Measurements from ENCODE around the gene C6orf47.
"Not testable (repeated sequence)": the region's sequence is repeated elsewhere in the genome, so short reads cannot be mapped to it uniquely, and the experiment has no call there.

Gene C6orf47, protein sequence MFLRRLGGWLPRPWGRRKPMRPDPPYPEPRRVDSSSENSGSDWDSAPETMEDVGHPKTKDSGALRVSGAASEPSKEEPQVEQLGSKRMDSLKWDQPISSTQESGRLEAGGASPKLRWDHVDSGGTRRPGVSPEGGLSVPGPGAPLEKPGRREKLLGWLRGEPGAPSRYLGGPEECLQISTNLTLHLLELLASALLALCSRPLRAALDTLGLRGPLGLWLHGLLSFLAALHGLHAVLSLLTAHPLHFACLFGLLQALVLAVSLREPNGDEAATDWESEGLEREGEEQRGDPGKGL

DNA sequence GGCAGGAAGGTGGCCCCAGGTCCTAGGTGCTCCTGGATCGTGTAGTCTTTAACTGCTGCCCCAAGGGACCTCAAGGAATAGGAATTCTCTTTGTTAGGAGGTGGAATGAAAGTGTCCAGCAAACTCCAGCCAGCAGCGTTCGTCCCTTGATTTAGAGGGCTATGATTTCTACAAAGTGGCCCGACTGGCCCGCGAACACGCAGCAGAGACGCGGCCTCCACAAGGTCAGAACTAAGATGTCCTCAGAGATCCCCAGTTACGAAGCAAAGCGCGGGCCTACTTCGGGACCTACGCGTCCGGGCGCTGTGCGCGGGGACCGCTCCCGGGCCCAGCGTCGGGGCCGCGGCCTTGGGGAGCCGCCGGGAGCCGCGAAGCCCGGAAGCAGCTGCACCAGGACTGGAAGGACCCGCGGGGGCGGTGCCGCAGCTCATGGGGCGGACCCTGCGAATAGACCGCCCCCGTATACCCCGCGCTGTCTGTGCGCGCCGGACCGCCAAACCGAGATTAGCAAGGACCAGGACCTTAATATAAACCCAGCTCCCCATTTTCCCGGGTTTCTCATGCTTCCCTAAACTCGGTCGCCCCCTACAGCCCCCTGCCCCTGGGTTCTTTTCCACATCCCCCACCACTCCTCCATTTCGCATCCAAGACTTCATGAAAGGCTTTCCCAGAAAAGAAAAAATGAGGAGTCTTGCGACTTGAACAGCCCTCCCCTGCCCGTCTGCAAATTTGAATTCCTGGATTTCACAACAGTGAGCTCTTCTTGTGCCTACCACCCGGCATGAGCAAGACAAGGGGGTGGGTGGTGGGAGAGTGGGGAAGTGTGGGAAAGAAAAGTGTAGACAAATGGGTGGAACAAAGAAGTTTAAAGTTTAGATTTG lies at the start of gene C6orf47:
TSS of gene C6orf47 (minus strand) at position 398 of the 881 bp plus-strand sequence. CDS start 831 bp downstream, outside the sequence.
- no peaks in the 10 kb centered on the region for H3K27me3 Mint-ChIP-seq (ENCODE audit: low read depth)
- peak; percentile 77 for DNase-seq (ENCODE audit: low spot score)
- H3K4me3 Mint-ChIP-seq = peak within 1 kb of the TSS; percentile 98
- peak within 1 kb of the TSS; percentile 90 for H3K27ac Mint-ChIP-seq
- no peaks in the 10 kb centered on the region for H3K9me3 Mint-ChIP-seq
- peaks cover 65% of the 10 kb centered on the region for H3K36me3 Mint-ChIP-seq (ENCODE audit: low read depth)
- peaks cover 63% of the 10 kb centered on the region for H3K4me1 Mint-ChIP-seq (ENCODE audit: low read depth)

GRCh38 chr6:31709157-31709556 lies 48.6 kb upstream of the C6orf47 start:
- H3K27me3 Mint-ChIP-seq (ENCODE audit: low read depth); H3K4me3 Mint-ChIP-seq; H3K9me3 Mint-ChIP-seq; DNase-seq (ENCODE audit: low spot score); H3K27ac Mint-ChIP-seq; H3K36me3 Mint-ChIP-seq (ENCODE audit: low read depth): not testable (repeated sequence)
- peaks cover 16% of the 10 kb centered on the region for H3K4me1 Mint-ChIP-seq (ENCODE audit: low read depth)

DNA sequence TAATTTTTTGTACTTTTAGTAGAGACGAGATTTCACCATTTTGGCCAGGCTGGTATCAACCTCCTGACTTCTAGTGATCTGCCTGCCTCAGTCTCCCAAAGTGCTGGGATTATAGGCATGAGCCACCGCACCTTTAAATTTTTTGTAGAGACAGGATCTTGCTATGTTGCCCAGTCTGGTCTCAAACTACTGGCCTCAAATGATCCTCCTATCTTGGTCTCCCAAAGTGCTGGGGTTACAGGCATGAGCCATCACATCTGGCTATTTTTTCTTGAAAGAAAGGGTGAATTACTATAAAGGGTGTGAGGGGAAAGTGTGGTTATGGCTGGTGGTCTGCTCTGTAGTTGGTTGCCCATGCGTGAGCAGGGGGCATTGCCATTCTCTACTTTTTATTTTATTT lies 47.6 kb upstream of the C6orf47 start:
- no peak overlapping the region for H3K4me3 Mint-ChIP-seq
- H3K36me3 Mint-ChIP-seq (ENCODE audit: low read depth) = no peaks in the 10 kb centered on the region
- no peak for DNase-seq (ENCODE audit: low spot score)
- no peaks in the 10 kb centered on the region for H3K9me3 Mint-ChIP-seq
- H3K27ac Mint-ChIP-seq = no peak overlapping the region
- peaks cover 3% of the 10 kb centered on the region for H3K27me3 Mint-ChIP-seq (ENCODE audit: low read depth)
- H3K4me1 Mint-ChIP-seq (ENCODE audit: low read depth) = peaks cover 16% of the 10 kb centered on the region

DNA sequence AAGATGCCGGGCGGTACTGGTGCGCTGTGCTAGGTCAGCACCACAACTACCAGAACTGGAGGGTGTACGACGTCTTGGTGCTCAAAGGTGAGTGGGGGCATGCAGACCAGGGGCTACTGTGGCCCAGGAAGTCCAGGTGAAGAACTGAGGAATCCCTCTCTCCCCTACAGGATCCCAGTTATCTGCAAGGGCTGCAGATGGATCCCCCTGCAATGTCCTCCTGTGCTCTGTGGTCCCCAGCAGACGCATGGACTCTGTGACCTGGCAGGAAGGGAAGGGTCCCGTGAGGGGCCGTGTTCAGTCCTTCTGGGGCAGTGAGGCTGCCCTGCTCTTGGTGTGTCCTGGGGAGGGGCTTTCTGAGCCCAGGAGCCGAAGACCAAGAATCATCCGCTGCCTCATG lies 47.1 kb upstream of the C6orf47 start:
- DNase-seq (ENCODE audit: low spot score) = no peak
- no peak overlapping the region for H3K27ac Mint-ChIP-seq
- peaks cover 16% of the 10 kb centered on the region for H3K4me1 Mint-ChIP-seq (ENCODE audit: low read depth)
- H3K9me3 Mint-ChIP-seq = no peaks in the 10 kb centered on the region
- H3K4me3 Mint-ChIP-seq = no peak overlapping the region
- H3K27me3 Mint-ChIP-seq (ENCODE audit: low read depth) = peaks cover 2% of the 10 kb centered on the region
- no peaks in the 10 kb centered on the region for H3K36me3 Mint-ChIP-seq (ENCODE audit: low read depth)

GRCh38 chr6:31706599-31706998 lies 46.0 kb upstream of the C6orf47 start, which contains the start of gene LY6G6F:
Gene LY6G6F, plus strand, starts transcription at chr6:31706866. Its CDS starts 41 bp downstream, at chr6:31706907.
- Mint-ChIP-seq H3K9me3 (no peaks in the 10 kb centered on the region), H3K27me3 (ENCODE audit: low read depth) (peaks cover 2% of the 10 kb centered on the region), H3K4me1 (ENCODE audit: low read depth) (peaks cover 16% of the 10 kb centered on the region), H3K4me3 (no peak within 1 kb of the TSS), H3K36me3 (ENCODE audit: low read depth) (peaks cover 7% of the 10 kb centered on the region), H3K27ac (no peak within 1 kb of the TSS)
- no peak for DNase-seq (ENCODE audit: low spot score)

DNA sequence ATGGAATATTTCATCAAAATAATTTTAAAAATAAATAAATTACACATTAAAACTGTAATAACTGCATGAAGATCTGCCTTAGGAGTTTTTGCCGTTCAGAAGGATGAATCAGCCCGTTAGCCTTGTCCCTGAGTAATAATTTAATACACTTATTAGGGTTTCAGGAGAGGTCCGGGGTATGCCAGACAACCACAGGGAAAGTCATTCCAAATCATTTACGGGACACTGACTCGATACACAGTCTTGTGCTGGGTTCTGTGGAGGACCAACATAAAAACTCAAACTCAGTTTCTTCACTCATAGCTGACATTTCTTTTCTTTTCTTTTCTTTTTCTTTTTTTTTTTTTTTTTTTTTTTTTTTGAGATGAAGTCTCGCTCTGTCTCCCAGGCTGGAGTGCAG lies 45.4 kb upstream of the C6orf47 start:
- H3K4me3 Mint-ChIP-seq = no peak overlapping the region
- H3K27me3 Mint-ChIP-seq (ENCODE audit: low read depth) = peaks cover 2% of the 10 kb centered on the region
- no peaks in the 10 kb centered on the region for H3K9me3 Mint-ChIP-seq
- DNase-seq (ENCODE audit: low spot score) = no peak
- H3K36me3 Mint-ChIP-seq (ENCODE audit: low read depth) = peaks cover 12% of the 10 kb centered on the region
- peaks cover 15% of the 10 kb centered on the region for H3K4me1 Mint-ChIP-seq (ENCODE audit: low read depth)
- no peak overlapping the region for H3K27ac Mint-ChIP-seq

DNA sequence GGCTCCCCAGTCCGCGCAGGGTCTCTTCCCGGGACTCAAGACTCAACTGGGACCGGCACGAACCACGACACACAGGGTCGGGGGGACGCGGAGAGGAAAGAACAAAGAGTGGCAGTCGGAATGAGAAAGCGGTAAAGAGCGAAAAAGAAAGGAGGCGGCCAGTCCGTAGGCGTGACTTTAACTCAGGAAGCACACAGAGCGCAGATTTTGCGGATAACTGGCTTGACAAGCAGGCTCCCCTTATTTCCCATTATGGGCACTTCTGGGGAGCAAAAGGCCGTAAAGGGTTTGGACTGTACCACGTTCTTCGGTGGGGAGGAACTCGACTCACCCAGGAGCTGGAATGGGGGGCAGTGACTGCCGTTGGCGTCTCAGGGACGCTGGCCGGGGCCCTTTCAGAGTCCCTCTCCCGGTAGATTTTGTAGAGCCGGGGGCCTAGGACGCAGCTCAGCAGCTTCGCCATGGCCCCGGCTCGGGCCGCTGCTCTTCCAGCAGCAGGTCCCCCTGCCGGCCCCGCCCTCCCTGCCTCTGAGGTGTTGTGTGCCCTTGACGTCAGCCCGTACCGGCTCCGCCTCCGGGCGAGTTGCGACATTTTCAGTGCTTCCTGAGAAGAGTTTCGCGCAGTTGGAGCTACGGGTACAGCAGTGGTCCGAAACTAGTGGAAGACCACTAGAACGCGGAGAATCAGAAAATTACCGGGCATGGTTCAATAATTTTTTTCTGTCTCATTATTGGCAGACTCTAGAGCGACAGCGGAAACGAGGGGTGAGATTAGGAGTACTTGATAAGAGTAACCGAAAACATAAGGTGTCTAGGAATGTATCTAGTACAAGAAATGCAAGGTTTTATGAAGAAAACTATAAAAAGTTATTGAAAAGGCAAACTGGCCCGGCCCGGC lies 42.5 kb upstream of the C6orf47 start, which contains the start of gene ABHD16A:
TSS of gene ABHD16A (minus strand) at position 506 of the 898 bp plus-strand sequence. CDS start at position 463, 43 bp downstream.
- Mint-ChIP-seq H3K27ac (peak within 1 kb of the TSS; percentile 97), H3K4me1 (ENCODE audit: low read depth) (peaks cover 16% of the 10 kb centered on the region), H3K36me3 (ENCODE audit: low read depth) (peaks cover 19% of the 10 kb centered on the region), H3K9me3 (no peaks in the 10 kb centered on the region), H3K4me3 (peak within 1 kb of the TSS; percentile 98), H3K27me3 (ENCODE audit: low read depth) (peaks cover 2% of the 10 kb centered on the region)
- peak; percentile 95 for DNase-seq (ENCODE audit: low spot score)

DNA sequence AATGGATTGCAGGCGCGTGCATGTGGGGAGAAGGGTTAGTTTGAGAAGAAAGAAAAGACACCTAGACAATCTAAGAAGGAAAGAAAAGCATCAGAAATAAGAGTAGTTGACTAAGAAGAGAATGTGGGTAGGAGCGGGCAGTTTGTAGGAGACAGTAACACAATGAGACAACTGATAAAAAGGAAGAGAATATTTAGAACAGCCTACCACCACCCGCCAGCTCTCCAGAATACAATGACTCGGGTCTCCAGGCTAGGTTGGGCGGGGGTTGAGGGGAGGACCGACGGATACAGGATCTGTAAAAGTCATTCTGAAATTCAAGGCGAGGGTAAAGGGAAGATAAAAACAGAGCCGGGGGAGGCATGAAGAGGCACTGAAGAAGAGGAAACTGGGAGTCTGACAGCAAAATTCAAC lies 41.8 kb upstream of the C6orf47 start:
- Mint-ChIP-seq H3K36me3 (ENCODE audit: low read depth) (peaks cover 26% of the 10 kb centered on the region), H3K4me3 (peak overlapping the region; percentile 98), H3K9me3 (no peaks in the 10 kb centered on the region), H3K27me3 (ENCODE audit: low read depth) (peaks cover 2% of the 10 kb centered on the region), H3K4me1 (ENCODE audit: low read depth) (peaks cover 23% of the 10 kb centered on the region), H3K27ac (peak overlapping the region; percentile 97)
- DNase-seq (ENCODE audit: low spot score) = peak; percentile 40

DNA sequence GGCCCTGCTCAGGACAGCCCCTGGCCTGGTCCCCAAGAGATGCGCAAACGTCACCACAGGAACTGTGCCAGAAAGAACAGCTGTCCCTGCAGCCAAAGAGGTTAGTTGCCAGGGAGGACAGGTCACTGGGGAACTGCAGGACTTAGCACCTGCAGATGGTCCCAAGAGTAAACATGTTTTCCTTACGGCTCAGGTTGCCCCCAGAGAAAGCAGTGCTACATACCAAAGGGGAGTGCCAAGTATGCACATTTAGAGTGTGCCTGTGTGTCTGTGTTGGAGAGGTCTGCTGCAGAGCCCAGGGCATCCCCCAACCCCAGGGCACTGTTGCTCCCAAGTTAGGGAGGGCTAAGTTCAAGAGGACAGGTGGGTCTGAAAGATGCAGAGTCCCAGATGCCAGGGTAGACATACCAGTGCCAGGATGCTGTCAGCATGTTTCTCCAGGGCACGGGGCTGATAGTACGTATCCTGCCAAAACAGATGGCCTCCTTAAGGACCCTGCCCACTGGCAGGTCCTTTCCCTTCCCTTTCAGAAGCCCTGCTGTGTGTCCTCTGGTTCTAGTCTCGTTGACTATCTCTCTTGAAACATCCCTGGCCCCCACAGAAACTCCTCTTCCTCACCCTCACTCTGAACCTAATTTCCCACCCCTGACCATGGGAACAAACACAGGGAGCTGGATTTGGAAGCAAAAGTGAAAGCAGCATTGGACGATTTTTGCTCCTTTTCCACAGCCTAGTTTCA lies 41.3 kb upstream of the C6orf47 start:
- peak overlapping the region; percentile 98 for H3K4me3 Mint-ChIP-seq
- no peaks in the 10 kb centered on the region for H3K27me3 Mint-ChIP-seq (ENCODE audit: low read depth)
- no peaks in the 10 kb centered on the region for H3K9me3 Mint-ChIP-seq
- H3K27ac Mint-ChIP-seq = peak overlapping the region; percentile 97
- H3K36me3 Mint-ChIP-seq (ENCODE audit: low read depth) = peaks cover 31% of the 10 kb centered on the region
- DNase-seq (ENCODE audit: low spot score) = no peak
- H3K4me1 Mint-ChIP-seq (ENCODE audit: low read depth) = peaks cover 26% of the 10 kb centered on the region

DNA sequence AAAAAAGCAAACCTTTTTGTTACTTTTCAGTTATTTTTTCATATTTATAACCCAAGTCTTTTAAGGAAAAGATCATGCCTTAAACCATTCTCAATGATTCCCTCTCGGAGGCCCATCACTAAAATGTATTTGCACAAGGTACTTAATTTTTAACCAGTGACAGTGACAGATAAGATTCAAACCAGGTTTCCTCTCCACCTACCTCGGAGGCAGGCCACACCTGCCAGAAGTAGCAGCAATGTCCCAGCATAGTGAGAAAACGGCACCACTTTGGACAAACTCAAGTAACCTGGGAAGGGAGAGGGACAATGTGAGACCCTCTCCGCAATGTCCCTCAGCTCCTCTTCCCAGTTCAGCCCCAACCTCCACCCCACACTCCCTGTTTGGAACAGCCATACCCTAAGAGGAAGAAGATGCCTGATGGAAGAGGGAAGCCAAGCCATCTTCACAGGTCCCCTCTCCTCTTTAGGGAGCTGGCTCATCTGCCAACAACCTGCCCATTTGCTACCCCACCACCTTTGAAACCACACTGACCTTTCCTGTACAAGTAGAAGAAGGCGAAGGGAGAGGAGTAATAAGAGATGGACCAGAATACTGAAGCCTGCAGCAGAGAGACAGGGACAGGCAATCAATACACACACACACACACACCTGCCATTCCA lies 40.3 kb upstream of the C6orf47 start:
- no peaks in the 10 kb centered on the region for H3K9me3 Mint-ChIP-seq
- peaks cover 26% of the 10 kb centered on the region for H3K4me1 Mint-ChIP-seq (ENCODE audit: low read depth)
- H3K27ac Mint-ChIP-seq = no peak overlapping the region
- H3K4me3 Mint-ChIP-seq = peak overlapping the region; percentile 98
- no peaks in the 10 kb centered on the region for H3K27me3 Mint-ChIP-seq (ENCODE audit: low read depth)
- peaks cover 38% of the 10 kb centered on the region for H3K36me3 Mint-ChIP-seq (ENCODE audit: low read depth)
- DNase-seq (ENCODE audit: low spot score) = no peak

DNA sequence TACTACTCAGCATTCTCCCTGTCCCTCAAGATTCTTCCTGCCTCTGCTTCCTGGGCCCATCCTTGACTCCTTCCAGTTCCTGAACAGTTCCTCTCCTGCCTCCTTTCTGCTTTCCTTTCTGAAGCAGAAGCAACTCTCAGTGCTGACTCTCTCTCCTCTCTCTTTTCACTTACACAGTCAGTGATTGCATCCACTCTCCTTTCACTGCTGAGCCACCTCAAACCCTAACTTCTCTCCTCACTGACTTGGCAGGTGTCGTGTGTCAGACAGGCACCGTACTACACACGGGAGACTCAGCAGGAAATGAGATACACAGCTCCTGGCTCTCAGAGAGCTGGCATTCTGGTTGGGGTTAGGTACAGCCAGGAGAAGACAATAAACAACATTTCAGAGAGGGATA lies 37.0 kb upstream of the C6orf47 start:
- peaks cover 24% of the 10 kb centered on the region for H3K4me1 Mint-ChIP-seq (ENCODE audit: low read depth)
- DNase-seq (ENCODE audit: low spot score) = no peak
- peaks cover 54% of the 10 kb centered on the region for H3K36me3 Mint-ChIP-seq (ENCODE audit: low read depth)
- no peak overlapping the region for H3K4me3 Mint-ChIP-seq
- H3K9me3 Mint-ChIP-seq = no peaks in the 10 kb centered on the region
- peak overlapping the region; percentile 67 for H3K27ac Mint-ChIP-seq
- H3K27me3 Mint-ChIP-seq (ENCODE audit: low read depth) = no peaks in the 10 kb centered on the region

GRCh38 chr6:31693535-31693934 lies 33.0 kb upstream of the C6orf47 start:
- Mint-ChIP-seq H3K27ac (no peak overlapping the region), H3K4me3 (no peak overlapping the region), H3K9me3 (no peaks in the 10 kb centered on the region), H3K36me3 (ENCODE audit: low read depth) (peaks cover 56% of the 10 kb centered on the region), H3K27me3 (ENCODE audit: low read depth) (no peaks in the 10 kb centered on the region), H3K4me1 (ENCODE audit: low read depth) (peaks cover 11% of the 10 kb centered on the region)
- no peak for DNase-seq (ENCODE audit: low spot score)
